ENCODE measurements around the gene FFAR2.
"Not testable (repeated sequence)": the region's sequence is repeated elsewhere in the genome, so short reads cannot be mapped to it uniquely, and the experiment has no call there.

The FFAR2 gene

GRCh38 chr19:35459414-35460082 is 11.5 kb downstream of the FFAR2 start:
- no peak overlapping the region for H3K4me3 ChIP-seq (ENCODE audit: low read length)
- no peaks in the 10 kb centered on the region for H3K27me3 ChIP-seq (ENCODE audit: control insufficient read depth, insufficient read depth, low read length)
- H3K4me1 ChIP-seq (ENCODE audit: control insufficient read depth, low read depth, low read length) = no peaks in the 10 kb centered on the region
- H3K27ac ChIP-seq (ENCODE audit: low read length) = no peak overlapping the region
- no peaks in the 10 kb centered on the region for H3K36me3 ChIP-seq (ENCODE audit: control insufficient read depth, low read depth, low read length)
- H3K9ac ChIP-seq (ENCODE audit: low read length) = no peak overlapping the region
- H3K9me3 ChIP-seq (ENCODE audit: control insufficient read depth, low read depth, low read length) = no peaks in the 10 kb centered on the region

DNA sequence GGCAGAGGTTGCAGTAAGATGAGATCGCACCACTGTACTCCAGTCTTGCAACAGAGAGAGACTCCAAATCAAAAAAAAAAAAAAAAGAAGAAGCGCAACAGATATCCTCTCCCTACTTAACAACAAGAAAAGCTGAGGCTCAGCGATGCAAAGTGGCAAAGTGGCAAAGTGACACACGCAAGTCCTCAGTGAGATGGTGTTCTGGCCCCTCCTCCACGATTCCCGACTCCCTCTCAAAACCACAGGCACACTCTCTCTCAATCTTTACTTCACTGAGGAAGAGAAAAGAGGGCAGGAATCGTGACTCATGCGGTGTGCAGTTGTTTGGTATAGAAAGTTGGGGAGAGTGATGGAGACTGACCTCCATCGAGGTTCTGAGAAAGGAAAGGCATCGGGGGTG is 12.6 kb downstream of the FFAR2 start:
- H3K27me3 ChIP-seq (ENCODE audit: control insufficient read depth, insufficient read depth, low read length) = no peaks in the 10 kb centered on the region
- no peak overlapping the region for H3K4me3 ChIP-seq (ENCODE audit: low read length)
- H3K27ac ChIP-seq (ENCODE audit: low read length) = no peak overlapping the region
- H3K4me1 ChIP-seq (ENCODE audit: control insufficient read depth, low read depth, low read length) = no peaks in the 10 kb centered on the region
- no peaks in the 10 kb centered on the region for H3K9me3 ChIP-seq (ENCODE audit: control insufficient read depth, low read depth, low read length)
- no peaks in the 10 kb centered on the region for H3K36me3 ChIP-seq (ENCODE audit: control insufficient read depth, low read depth, low read length)
- H3K9ac ChIP-seq (ENCODE audit: low read length) = no peak overlapping the region

- no peak overlapping the region for H3K4me3 ChIP-seq (ENCODE audit: low read length)
- H3K4me1 ChIP-seq (ENCODE audit: control insufficient read depth, low read depth, low read length) = no peaks in the 10 kb centered on the region
- no peak overlapping the region for H3K9ac ChIP-seq (ENCODE audit: low read length)
- H3K9me3 ChIP-seq (ENCODE audit: control insufficient read depth, low read depth, low read length) = no peaks in the 10 kb centered on the region
- H3K27ac ChIP-seq (ENCODE audit: low read length) = no peak overlapping the region
- no peaks in the 10 kb centered on the region for H3K36me3 ChIP-seq (ENCODE audit: control insufficient read depth, low read depth, low read length)
- H3K27me3 ChIP-seq (ENCODE audit: control insufficient read depth, insufficient read depth, low read length) = no peaks in the 10 kb centered on the region
Measured at GRCh38 chr19:35461060-35461459, 13.0 kb downstream of the FFAR2 start.

GRCh38 chr19:35461788-35462187 is 13.7 kb downstream of the FFAR2 start:
- not testable (repeated sequence) for H3K9me3 ChIP-seq (ENCODE audit: control insufficient read depth, low read depth, low read length); H3K27me3 ChIP-seq (ENCODE audit: control insufficient read depth, insufficient read depth, low read length); H3K4me3 ChIP-seq (ENCODE audit: low read length); H3K9ac ChIP-seq (ENCODE audit: low read length); H3K27ac ChIP-seq (ENCODE audit: low read length); H3K36me3 ChIP-seq (ENCODE audit: control insufficient read depth, low read depth, low read length); H3K4me1 ChIP-seq (ENCODE audit: control insufficient read depth, low read depth, low read length)

GRCh38 chr19:35462476-35462953 is 14.5 kb downstream of the FFAR2 start:
- Histone ChIP-seq H3K27ac (ENCODE audit: low read length) (no peak overlapping the region), H3K36me3 (ENCODE audit: control insufficient read depth, low read depth, low read length) (no peaks in the 10 kb centered on the region), H3K4me3 (ENCODE audit: low read length) (no peak overlapping the region), H3K9ac (ENCODE audit: low read length) (no peak overlapping the region), H3K4me1 (ENCODE audit: control insufficient read depth, low read depth, low read length) (no peaks in the 10 kb centered on the region), H3K9me3 (ENCODE audit: control insufficient read depth, low read depth, low read length) (no peaks in the 10 kb centered on the region), H3K27me3 (ENCODE audit: control insufficient read depth, insufficient read depth, low read length) (no peaks in the 10 kb centered on the region)

GRCh38 chr19:35462956-35463355 is 14.9 kb downstream of the FFAR2 start:
- not testable (repeated sequence) for H3K27me3 ChIP-seq (ENCODE audit: control insufficient read depth, insufficient read depth, low read length); H3K4me1 ChIP-seq (ENCODE audit: control insufficient read depth, low read depth, low read length)

DNA sequence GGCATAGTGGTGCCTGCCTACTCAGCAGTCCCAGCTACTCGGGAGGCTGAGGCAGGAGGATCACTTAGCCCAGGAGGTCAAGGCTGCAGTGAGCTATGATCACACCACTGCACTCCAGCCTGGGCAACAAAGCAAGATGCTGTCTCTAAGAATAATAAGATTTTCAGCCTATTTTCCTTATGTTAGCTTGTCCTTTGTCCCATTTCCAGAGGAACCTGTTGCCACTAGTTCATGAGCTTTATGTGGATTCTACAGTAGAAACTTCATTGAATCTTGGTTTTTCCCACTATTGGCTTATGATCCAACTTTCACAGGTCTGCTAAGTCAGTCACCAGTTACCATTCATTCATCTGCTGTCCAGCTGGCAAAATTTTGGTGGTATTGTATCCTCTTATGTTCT is 18.2 kb downstream of the FFAR2 start:
- Histone ChIP-seq H3K27me3 (ENCODE audit: control insufficient read depth, insufficient read depth, low read length) (no peaks in the 10 kb centered on the region), H3K9ac (ENCODE audit: low read length) (no peak overlapping the region), H3K9me3 (ENCODE audit: control insufficient read depth, low read depth, low read length) (no peaks in the 10 kb centered on the region), H3K27ac (ENCODE audit: low read length) (no peak overlapping the region), H3K36me3 (ENCODE audit: control insufficient read depth, low read depth, low read length) (no peaks in the 10 kb centered on the region), H3K4me3 (ENCODE audit: low read length) (no peak overlapping the region), H3K4me1 (ENCODE audit: control insufficient read depth, low read depth, low read length) (no peaks in the 10 kb centered on the region)

More at GRCh38 chr19:35462956-35463355, 14.9 kb downstream of the FFAR2 start:
- not testable (repeated sequence) for H3K36me3 ChIP-seq (ENCODE audit: control insufficient read depth, low read depth, low read length); H3K9me3 ChIP-seq (ENCODE audit: control insufficient read depth, low read depth, low read length); H3K27ac ChIP-seq (ENCODE audit: low read length); H3K4me3 ChIP-seq (ENCODE audit: low read length); H3K9ac ChIP-seq (ENCODE audit: low read length)

GRCh38 chr19:35468637-35469036 is 20.6 kb downstream of the FFAR2 start:
- no peaks in the 10 kb centered on the region for H3K27me3 ChIP-seq (ENCODE audit: control insufficient read depth, insufficient read depth, low read length)
- no peak overlapping the region for H3K4me3 ChIP-seq (ENCODE audit: low read length)
- H3K9me3 ChIP-seq (ENCODE audit: control insufficient read depth, low read depth, low read length) = no peaks in the 10 kb centered on the region
- H3K4me1 ChIP-seq (ENCODE audit: control insufficient read depth, low read depth, low read length) = peaks cover 3% of the 10 kb centered on the region
- no peak overlapping the region for H3K9ac ChIP-seq (ENCODE audit: low read length)
- no peaks in the 10 kb centered on the region for H3K36me3 ChIP-seq (ENCODE audit: control insufficient read depth, low read depth, low read length)
- H3K27ac ChIP-seq (ENCODE audit: low read length) = no peak overlapping the region

DNA sequence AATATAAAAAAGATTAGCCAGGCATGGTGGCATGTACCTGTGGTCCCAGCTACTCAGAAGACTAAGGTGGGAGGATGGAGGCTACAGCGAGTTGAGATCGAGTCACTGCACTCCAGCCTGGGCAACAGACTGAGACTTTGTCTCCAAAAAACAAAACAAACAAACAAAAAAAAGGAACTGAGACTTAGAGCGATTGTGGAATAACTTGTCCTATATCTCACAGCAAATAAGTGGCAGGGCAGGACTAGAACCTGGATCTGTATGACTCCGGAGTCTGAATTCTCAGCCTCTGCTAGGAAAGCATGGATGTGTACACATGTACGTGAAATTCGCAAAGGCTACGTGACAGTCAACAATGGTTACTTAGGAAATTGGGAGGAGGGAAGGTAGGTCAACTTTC is 22.1 kb downstream of the FFAR2 start:
- H3K36me3 ChIP-seq (ENCODE audit: control insufficient read depth, low read depth, low read length) = no peaks in the 10 kb centered on the region
- no peak overlapping the region for H3K4me3 ChIP-seq (ENCODE audit: low read length)
- no peak overlapping the region for H3K9ac ChIP-seq (ENCODE audit: low read length)
- H3K27ac ChIP-seq (ENCODE audit: low read length) = no peak overlapping the region
- no peaks in the 10 kb centered on the region for H3K9me3 ChIP-seq (ENCODE audit: control insufficient read depth, low read depth, low read length)
- no peaks in the 10 kb centered on the region for H3K27me3 ChIP-seq (ENCODE audit: control insufficient read depth, insufficient read depth, low read length)
- peaks cover 3% of the 10 kb centered on the region for H3K4me1 ChIP-seq (ENCODE audit: control insufficient read depth, low read depth, low read length)

DNA sequence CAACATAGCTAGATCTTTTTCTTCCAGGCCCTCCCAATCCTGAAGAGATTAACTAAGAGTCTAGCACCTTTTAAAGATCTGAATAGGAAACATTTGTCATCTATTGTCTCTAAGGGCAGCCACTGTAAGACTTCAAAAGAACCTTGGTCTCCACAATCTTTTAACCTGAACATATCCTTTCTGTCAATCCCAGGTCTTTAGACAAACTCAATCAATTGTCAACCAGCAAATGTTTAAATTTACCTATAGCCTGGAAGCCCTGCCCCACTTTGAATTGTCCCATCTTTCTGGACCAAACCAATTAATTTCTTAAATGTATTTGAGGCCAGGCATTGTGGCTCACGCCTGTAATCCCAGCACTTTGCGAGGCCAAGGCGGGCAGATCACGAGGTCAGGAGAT is 23.0 kb downstream of the FFAR2 start:
- H3K4me1 ChIP-seq (ENCODE audit: control insufficient read depth, low read depth, low read length); H3K36me3 ChIP-seq (ENCODE audit: control insufficient read depth, low read depth, low read length); H3K4me3 ChIP-seq (ENCODE audit: low read length); H3K27ac ChIP-seq (ENCODE audit: low read length); H3K27me3 ChIP-seq (ENCODE audit: control insufficient read depth, insufficient read depth, low read length); H3K9me3 ChIP-seq (ENCODE audit: control insufficient read depth, low read depth, low read length); H3K9ac ChIP-seq (ENCODE audit: low read length): not testable (repeated sequence)

GRCh38 chr19:35471946-35472345 is 23.9 kb downstream of the FFAR2 start:
- Histone ChIP-seq H3K27ac (ENCODE audit: low read length) (no peak overlapping the region), H3K9ac (ENCODE audit: low read length) (no peak overlapping the region), H3K4me3 (ENCODE audit: low read length) (no peak overlapping the region), H3K4me1 (ENCODE audit: control insufficient read depth, low read depth, low read length) (peaks cover 3% of the 10 kb centered on the region), H3K9me3 (ENCODE audit: control insufficient read depth, low read depth, low read length) (no peaks in the 10 kb centered on the region), H3K36me3 (ENCODE audit: control insufficient read depth, low read depth, low read length) (no peaks in the 10 kb centered on the region), H3K27me3 (ENCODE audit: control insufficient read depth, insufficient read depth, low read length) (no peaks in the 10 kb centered on the region)

GRCh38 chr19:35474104-35474503 is 26.0 kb downstream of the FFAR2 start:
- peaks cover 3% of the 10 kb centered on the region for H3K4me1 ChIP-seq (ENCODE audit: control insufficient read depth, low read depth, low read length)
- no peaks in the 10 kb centered on the region for H3K36me3 ChIP-seq (ENCODE audit: control insufficient read depth, low read depth, low read length)
- H3K4me3 ChIP-seq (ENCODE audit: low read length) = no peak overlapping the region
- H3K27me3 ChIP-seq (ENCODE audit: control insufficient read depth, insufficient read depth, low read length) = no peaks in the 10 kb centered on the region
- H3K9ac ChIP-seq (ENCODE audit: low read length) = no peak overlapping the region
- no peaks in the 10 kb centered on the region for H3K9me3 ChIP-seq (ENCODE audit: control insufficient read depth, low read depth, low read length)
- no peak overlapping the region for H3K27ac ChIP-seq (ENCODE audit: low read length)

All from iPS-18a (cell line).